Esophagus squamous epithelium (tissue), 5 donors: ENCODE measurements around the gene ELP4. TPM values are rescaled to one million over a fixed set of nuclear protein-coding genes. Genes with fewer than 3 reads are reported as not detected.
A peak's percentile ranks its signal among the peaks of the same experiment; 100 is the strongest.

Experiments
- DNase-seq: peaks from one replicate; lab custom pipeline; 2025; lab: John Stamatoyannopoulos, UW
- H3K27ac ChIP-seq, 4 donors: fragments of 200-600 bp; sonication (generic); one replicate each; pipeline ENCODE4 v1.5.1; 2016 to 2019; ENCODE audit warnings: mild to moderate bottlenecking in 1 of 4
- H3K27me3 ChIP-seq, 4 donors: fragments of 200-600 bp; sonication (generic); 1 replicate in 3 of 4; 2 replicates in 1 of 4; pipeline versions ENCODE4 v1.5.1 to v1.6.0; 2017 to 2021; ENCODE audit warnings: antibody characterized with exemption in 1 of 4
- H3K36me3 ChIP-seq, 3 donors: fragments of 200-600 bp; sonication (generic); one replicate each; pipeline ENCODE4 v1.5.1; 2016 to 2019
- H3K4me1 ChIP-seq, 3 donors: fragments of 200-600 bp; sonication (generic); one replicate each; pipeline ENCODE4 v1.5.1; 2017 to 2019
- H3K4me3 ChIP-seq, 4 donors: fragments of 200-600 bp; sonication (generic); 1 replicate in 3 of 4; 2 replicates in 1 of 4; pipeline ENCODE4 v1.5.1; 2016 to 2019; ENCODE audit warnings: mild to moderate bottlenecking in 2 of 4, moderate library complexity in 1 of 4
- H3K9me3 ChIP-seq, 3 donors: fragments of 200-600 bp; sonication (generic); one replicate each; pipeline ENCODE4 v1.5.1; 2016 to 2019
- POLR2A ChIP-seq, 4 donors: fragments of 450-650 bp; IDR thresholded peaks; one replicate each; pipeline ENCODE4 v1.6.1; 2017; ENCODE audit warnings: antibody characterized with exemption in 4 of 4, mild to moderate bottlenecking in 4 of 4, moderate library complexity in 3 of 4
- WGBS, 2 donors: methylation state at CpG; one replicate each; pipeline ENCODE4 v1.1.5; 2018; 5-methylcytosine and 5-hydroxymethylcytosine counted together
- intact Hi-C: fragments of 100-400 bp; cut with DNase I; formaldehyde crosslinking; loops from one replicate; pipeline ENCODE4 v1.15.0; 2022
- total RNA-seq, 4 donors: library from RNA; depleted of rRNA; stranded (reverse); fragments of >200 nt; gene quantifications; one replicate each; pipeline ENCODE4 v1.1.0, GENCODE V29; 2016
- TF ChIP-seq, protein P1 (sequence below), 6 experiments: fragments of 450-650 bp in 4 of 6; fragments of 200-600 bp in 2 of 6; sonication (generic) in 2 of 6; IDR thresholded peaks; one replicate each; pipeline ENCODE4 v1.5.1; 2016 to 2019; ENCODE audit warnings: antibody characterized with exemption in 6 of 6, mild to moderate bottlenecking in 4 of 6, moderate library complexity in 4 of 6
- donor health status: DM: yes; HTN: yes; CAD: no.

ELP4 gene
- total RNA-seq, 4 donors from 2014 or later, result 15.7 to 24.6 (median 23.9) TPM

GRCh38 chr11:31807799-31808667, 298.5 kb downstream of the ELP4 start:
- no peaks in the 10 kb centered on the region for H3K9me3 ChIP-seq
- WGBS, 2 donors, result 10 to 13% methylated on average over 9 of the region's 9 CpGs
- no peak for DNase-seq
- no peaks in the 10 kb centered on the region for H3K36me3 ChIP-seq
- H3K4me1 ChIP-seq, result peaks cover 41 to 65% (median 47%) of the 10 kb centered on the region in 3 donors
- no peak overlapping the region for H3K27ac ChIP-seq
- intact Hi-C loops, result no loop called here
- peaks cover 69 to 100% (median 83%) of the 10 kb centered on the region in 4 donors for H3K27me3 ChIP-seq
- no peak overlapping the region for H3K4me3 ChIP-seq
- TF ChIP-seq, protein P1, sequence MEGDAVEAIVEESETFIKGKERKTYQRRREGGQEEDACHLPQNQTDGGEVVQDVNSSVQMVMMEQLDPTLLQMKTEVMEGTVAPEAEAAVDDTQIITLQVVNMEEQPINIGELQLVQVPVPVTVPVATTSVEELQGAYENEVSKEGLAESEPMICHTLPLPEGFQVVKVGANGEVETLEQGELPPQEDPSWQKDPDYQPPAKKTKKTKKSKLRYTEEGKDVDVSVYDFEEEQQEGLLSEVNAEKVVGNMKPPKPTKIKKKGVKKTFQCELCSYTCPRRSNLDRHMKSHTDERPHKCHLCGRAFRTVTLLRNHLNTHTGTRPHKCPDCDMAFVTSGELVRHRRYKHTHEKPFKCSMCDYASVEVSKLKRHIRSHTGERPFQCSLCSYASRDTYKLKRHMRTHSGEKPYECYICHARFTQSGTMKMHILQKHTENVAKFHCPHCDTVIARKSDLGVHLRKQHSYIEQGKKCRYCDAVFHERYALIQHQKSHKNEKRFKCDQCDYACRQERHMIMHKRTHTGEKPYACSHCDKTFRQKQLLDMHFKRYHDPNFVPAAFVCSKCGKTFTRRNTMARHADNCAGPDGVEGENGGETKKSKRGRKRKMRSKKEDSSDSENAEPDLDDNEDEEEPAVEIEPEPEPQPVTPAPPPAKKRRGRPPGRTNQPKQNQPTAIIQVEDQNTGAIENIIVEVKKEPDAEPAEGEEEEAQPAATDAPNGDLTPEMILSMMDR (IDR thresholded peaks at IDR 0.05), result no peak

DNA sequence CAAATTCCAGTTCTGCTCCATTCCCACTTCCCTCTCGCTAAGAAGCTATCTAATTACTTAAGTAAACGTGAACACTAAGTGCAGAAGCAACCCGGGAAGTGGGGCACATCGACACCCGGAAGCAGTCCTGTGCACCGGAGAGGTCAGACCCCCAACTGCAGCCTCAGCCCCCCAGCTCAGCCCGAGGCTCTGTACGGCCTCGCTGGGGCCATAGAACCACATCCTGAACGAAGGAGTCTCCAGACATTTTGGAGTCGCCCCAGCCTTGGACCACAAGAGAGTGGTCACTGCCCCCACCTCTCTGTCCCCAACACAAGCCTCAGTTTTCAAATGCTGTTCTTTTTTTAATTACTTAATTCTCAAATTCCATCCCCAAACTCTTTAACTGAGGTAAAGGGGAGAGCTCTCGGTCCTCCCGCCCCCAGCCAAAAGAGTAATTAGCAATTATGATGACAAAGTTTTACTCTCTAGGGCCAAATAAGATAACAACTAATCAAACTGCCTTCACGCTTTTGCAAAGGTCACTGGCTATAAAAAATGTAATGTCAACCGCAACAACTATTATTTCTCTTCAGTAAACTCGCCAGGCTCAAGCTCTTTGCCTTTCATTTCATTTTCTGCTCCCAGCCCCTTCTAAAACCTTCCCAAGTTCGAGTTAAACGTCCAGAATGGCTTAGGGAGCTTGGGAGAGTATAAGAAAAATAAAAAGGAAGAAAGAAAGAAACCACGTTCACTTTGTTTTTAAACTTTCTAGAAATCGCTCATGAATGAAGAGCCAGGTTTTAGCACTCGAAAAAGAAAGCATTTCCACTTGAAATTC, 299.4 kb downstream of the ELP4 start:
- no peaks in the 10 kb centered on the region for H3K36me3 ChIP-seq
- H3K27ac ChIP-seq, result no peak overlapping the region
- H3K9me3 ChIP-seq, result no peaks in the 10 kb centered on the region
- H3K4me3 ChIP-seq, result no peak overlapping the region
- 16 to 31% methylated on average over 10 to 21 of the region's 21 CpGs for WGBS, 2 donors
- TF ChIP-seq, protein P1 (IDR thresholded peaks at IDR 0.05), result no peak
- TF ChIP-seq POLR2A (IDR thresholded peaks at IDR 0.05), result no peak
- DNase-seq, result no peak
- peaks cover 72 to 100% (median 86%) of the 10 kb centered on the region in 4 donors for H3K27me3 ChIP-seq
- H3K4me1 ChIP-seq, result peaks cover 50 to 74% (median 53%) of the 10 kb centered on the region in 3 donors
- intact Hi-C loops, result no loop called here

DNA sequence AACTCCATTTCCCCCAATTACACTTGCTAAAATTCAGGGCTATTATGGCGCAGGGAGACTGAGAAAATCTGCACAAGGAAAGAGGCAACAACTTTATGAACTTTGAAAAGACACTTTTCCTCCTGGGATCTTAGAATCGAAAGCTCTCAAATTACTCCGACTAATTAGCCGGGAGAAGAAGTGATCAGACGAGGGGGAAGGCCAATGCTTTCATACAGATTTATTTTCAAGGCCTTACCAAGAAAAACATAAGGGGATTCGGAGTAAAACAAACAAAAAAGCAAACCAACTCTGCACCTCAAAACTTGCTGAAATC, 299.9 kb downstream of the ELP4 start:
- intact Hi-C loops, result no loop called here
- TF ChIP-seq POLR2A (IDR thresholded peaks at IDR 0.05), result no peak
- TF ChIP-seq, protein P1 (IDR thresholded peaks at IDR 0.05), result no peak
- WGBS, 2 donors, result 40 to 43% methylated on average over 6 of the region's 6 CpGs
- DNase-seq, result no peak
- peaks cover 71 to 100% (median 86%) of the 10 kb centered on the region in 4 donors for H3K27me3 ChIP-seq
- no peak overlapping the region for H3K27ac ChIP-seq
- H3K4me3 ChIP-seq, result peak overlapping the region in 1 of 4 donors; percentile 66
- no peaks in the 10 kb centered on the region for H3K9me3 ChIP-seq
- no peaks in the 10 kb centered on the region for H3K36me3 ChIP-seq
- peaks cover 50 to 74% (median 56%) of the 10 kb centered on the region in 3 donors for H3K4me1 ChIP-seq

- WGBS, 2 donors, result 7 to 10% methylated on average over 7 to 15 of the region's 91 CpGs
- Histone ChIP-seq H3K4me3 (peak overlapping the region; percentile 18 to 66 (median 34)), H3K9me3 (no peaks in the 10 kb centered on the region), H3K4me1 (peaks cover 50 to 74% (median 52%) of the 10 kb centered on the region in 3 donors), H3K27ac (no peak overlapping the region), H3K36me3 (no peaks in the 10 kb centered on the region), H3K27me3 (peaks cover 65 to 100% (median 85%) of the 10 kb centered on the region in 4 donors)
- TF ChIP-seq POLR2A (IDR thresholded peaks at IDR 0.05), result no peak
- TF ChIP-seq, protein P1 (IDR thresholded peaks at IDR 0.05), result no peak
- intact Hi-C loops, result no loop called here
- DNase-seq, result no peak
These were observed 300.6 kb downstream of the ELP4 start for GRCh38 chr11:31809857-31810778.
